Stimulated activated naive CD4-positive, alpha-beta T cell (primary cell): Measurements from ENCODE around the gene NUP133.
"Not testable (repeated sequence)": the region's sequence is repeated elsewhere in the genome, so short reads cannot be mapped to it uniquely, and the experiment has no call there.

Experiments
- DNase-seq, 6 experiments: peaks; one replicate each; lab custom pipeline; 2025; lab: John Stamatoyannopoulos, UW

Gene NUP133

GRCh38 chr1:229508823-229509337 lies 739 bp upstream of the NUP133 start:
- DNase-seq: no peak

- DNase-seq: peak in 1 of 6 experiments; percentile 22
Observed at GRCh38 chr1:229507502-229507901, 639 bp downstream of the NUP133 start.

- DNase-seq: no peak
Observed at GRCh38 chr1:229506633-229507032, 1.5 kb downstream of the NUP133 start.

- no peak for DNase-seq
Observed at GRCh38 chr1:229495782-229496181, 12.4 kb downstream of the NUP133 start.

- DNase-seq: no peak
Observed at GRCh38 chr1:229487181-229487580, 21.0 kb downstream of the NUP133 start.

GRCh38 chr1:229485318-229485717 lies 22.8 kb downstream of the NUP133 start:
- DNase-seq: no peak

GRCh38 chr1:229482511-229482910 lies 25.6 kb downstream of the NUP133 start:
- DNase-seq: no peak

GRCh38 chr1:229480495-229480894 lies 27.6 kb downstream of the NUP133 start:
- no peak for DNase-seq

- no peak for DNase-seq
Observed at GRCh38 chr1:229479660-229480399, 28.3 kb downstream of the NUP133 start.

- DNase-seq: no peak
Observed at GRCh38 chr1:229478852-229479251, 29.3 kb downstream of the NUP133 start.

- DNase-seq: not testable (repeated sequence)
Observed at GRCh38 chr1:229475859-229476258, 32.3 kb downstream of the NUP133 start.

GRCh38 chr1:229474509-229474908 lies 33.6 kb downstream of the NUP133 start:
- no peak for DNase-seq

GRCh38 chr1:229471175-229471574 lies 37.0 kb downstream of the NUP133 start:
- DNase-seq: no peak

GRCh38 chr1:229470406-229471043 lies 37.6 kb downstream of the NUP133 start:
- no peak for DNase-seq

GRCh38 chr1:229466887-229467286 lies 41.3 kb downstream of the NUP133 start:
- DNase-seq: no peak

GRCh38 chr1:229464672-229465071 lies 43.5 kb downstream of the NUP133 start:
- DNase-seq: no peak

GRCh38 chr1:229461032-229461668 lies 47.0 kb downstream of the NUP133 start:
- no peak for DNase-seq

- no peak for DNase-seq
Observed at GRCh38 chr1:229459815-229460214, 48.3 kb downstream of the NUP133 start.

GRCh38 chr1:229457436-229457835 lies 50.7 kb downstream of the NUP133 start:
- no peak for DNase-seq

- DNase-seq: no peak
Observed at GRCh38 chr1:229456016-229456415, 52.1 kb downstream of the NUP133 start.

GRCh38 chr1:229454056-229454455 lies 54.1 kb downstream of the NUP133 start:
- no peak for DNase-seq

GRCh38 chr1:229452956-229453801 lies 55.0 kb downstream of the NUP133 start:
- no peak for DNase-seq
